VCaP (cell line): ENCODE results near the gene BDKRB2.

Source experiments
- H3K27ac ChIP-seq: fragments of 450-650 bp; 2 replicates; pipeline ENCODE4 v1.5.1; 2017
- TF ChIP-seq, protein P1 (sequence below): fragments of 450-650 bp; conservative IDR thresholded peaks from 2 replicates; pipeline ENCODE4 v1.5.1; 2017; ENCODE audit warnings: mild to moderate bottlenecking, moderate library complexity

BDKRB2 gene

GRCh38 chr14:96177766-96178375 lies 26.8 kb upstream of the BDKRB2 start:
- no peak overlapping the region for H3K27ac ChIP-seq
- TF ChIP-seq, protein P1, sequence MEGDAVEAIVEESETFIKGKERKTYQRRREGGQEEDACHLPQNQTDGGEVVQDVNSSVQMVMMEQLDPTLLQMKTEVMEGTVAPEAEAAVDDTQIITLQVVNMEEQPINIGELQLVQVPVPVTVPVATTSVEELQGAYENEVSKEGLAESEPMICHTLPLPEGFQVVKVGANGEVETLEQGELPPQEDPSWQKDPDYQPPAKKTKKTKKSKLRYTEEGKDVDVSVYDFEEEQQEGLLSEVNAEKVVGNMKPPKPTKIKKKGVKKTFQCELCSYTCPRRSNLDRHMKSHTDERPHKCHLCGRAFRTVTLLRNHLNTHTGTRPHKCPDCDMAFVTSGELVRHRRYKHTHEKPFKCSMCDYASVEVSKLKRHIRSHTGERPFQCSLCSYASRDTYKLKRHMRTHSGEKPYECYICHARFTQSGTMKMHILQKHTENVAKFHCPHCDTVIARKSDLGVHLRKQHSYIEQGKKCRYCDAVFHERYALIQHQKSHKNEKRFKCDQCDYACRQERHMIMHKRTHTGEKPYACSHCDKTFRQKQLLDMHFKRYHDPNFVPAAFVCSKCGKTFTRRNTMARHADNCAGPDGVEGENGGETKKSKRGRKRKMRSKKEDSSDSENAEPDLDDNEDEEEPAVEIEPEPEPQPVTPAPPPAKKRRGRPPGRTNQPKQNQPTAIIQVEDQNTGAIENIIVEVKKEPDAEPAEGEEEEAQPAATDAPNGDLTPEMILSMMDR = no peak

DNA sequence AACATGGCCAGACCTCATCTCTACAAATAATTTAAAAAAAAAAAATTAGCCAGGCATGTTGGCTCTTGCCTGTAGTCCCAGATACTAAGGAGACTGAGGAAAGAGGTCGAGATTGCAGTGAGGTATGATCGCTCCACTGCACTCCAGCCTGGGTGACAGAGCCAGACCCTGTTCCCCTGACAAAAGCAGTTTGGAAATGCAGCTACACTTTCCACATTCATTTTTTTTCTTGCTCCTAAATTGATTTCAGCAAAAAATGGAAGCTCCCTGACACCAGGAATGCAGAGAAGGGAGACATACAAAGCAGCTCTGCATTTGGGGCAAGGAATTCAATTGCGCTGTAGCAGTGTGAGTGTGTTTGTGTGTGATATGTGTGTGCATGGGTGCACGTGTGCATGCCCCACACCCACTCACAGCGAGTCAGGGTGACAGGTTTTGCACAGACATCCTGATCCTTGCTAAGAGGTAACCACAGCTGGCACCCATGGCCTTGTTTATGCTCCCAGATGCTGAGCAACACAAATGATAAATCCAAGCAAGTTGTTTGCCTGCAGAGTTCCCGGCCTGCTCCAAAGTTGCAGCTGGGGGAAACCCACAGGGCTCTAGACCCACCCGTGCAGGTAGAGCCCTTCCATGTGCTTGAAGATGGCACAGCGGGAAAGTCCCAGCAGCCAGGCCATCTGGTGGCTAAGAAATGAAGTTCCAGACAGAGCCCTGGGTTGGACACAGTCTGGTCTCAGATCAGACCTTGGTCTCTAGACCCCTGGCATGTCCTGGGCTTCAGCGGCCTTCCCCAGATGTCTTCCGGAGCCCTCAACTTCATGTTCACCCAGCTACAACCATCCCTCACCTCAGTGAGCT lies 25.9 kb upstream of the BDKRB2 start:
- TF ChIP-seq, protein P1 = no peak; the same call in 1 of the 2 replicates
- H3K27ac ChIP-seq = no peak overlapping the region

GRCh38 chr14:96180043-96180874 lies 24.4 kb upstream of the BDKRB2 start:
- H3K27ac ChIP-seq = no peak overlapping the region
- TF ChIP-seq, protein P1 = no peak

DNA sequence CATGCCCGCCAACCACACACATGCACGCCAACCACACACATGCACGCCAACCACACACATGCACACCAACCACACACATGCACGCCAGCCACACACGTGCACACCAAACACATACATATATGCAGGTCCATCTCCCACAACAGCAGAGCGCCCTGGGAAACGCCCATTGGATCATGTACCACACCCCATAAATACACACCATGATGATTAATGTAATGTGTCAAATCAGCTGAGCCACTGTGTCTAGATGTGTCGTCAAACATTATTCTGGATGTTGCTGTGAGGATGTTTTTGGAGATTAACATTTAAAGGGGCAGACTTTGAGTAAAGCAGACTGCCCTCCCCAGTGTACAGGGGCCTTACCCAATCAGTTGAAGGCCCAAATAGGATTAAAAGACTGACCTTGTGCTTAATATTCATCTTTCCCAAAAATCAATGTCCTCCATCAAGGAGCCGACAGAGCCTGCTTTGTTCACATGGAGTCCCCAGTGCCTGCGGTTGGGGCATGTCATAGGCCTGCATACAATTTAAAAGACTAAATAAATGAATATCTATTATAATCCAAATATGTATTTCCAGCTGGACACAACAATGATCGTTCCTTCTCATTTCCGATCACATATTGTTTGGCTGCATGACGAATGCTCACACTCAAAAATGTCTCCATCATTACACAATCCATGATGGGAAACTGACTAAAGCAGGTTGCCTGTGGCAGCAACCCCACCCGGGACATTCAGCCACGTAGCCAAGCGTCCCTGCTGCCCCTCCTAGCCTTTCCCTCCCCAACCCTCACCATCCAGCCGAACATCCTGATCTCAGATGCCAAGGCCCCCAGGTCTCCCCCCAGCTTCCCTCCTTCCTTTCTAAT lies 23.2 kb upstream of the BDKRB2 start:
- TF ChIP-seq, protein P1 = no peak
- no peak overlapping the region for H3K27ac ChIP-seq

- H3K27ac ChIP-seq = no peak overlapping the region
- TF ChIP-seq, protein P1 = no peak
Measured at GRCh38 chr14:96182546-96182945, 22.1 kb upstream of the BDKRB2 start.

- TF ChIP-seq, protein P1 = no peak
- no peak overlapping the region for H3K27ac ChIP-seq
Measured at GRCh38 chr14:96184737-96185136, 19.9 kb upstream of the BDKRB2 start.
